ENCODE results near the gene RBM12.
A peak's percentile ranks its signal among the peaks of the same experiment; 100 is the strongest.
"Not testable (repeated sequence)": the region's sequence is repeated elsewhere in the genome, so short reads cannot be mapped to it uniquely, and the experiment has no call there.

The RBM12 gene

GRCh38 chr20:35708502-35708901 lies 43.8 kb upstream of the RBM12 start:
- no peak overlapping the region for H3K4me3 ChIP-seq (replicated peaks in 1 of 2; ENCODE audit: low read depth in 2 of 2, low read length in 2 of 2)
- TF ChIP-seq CTCF (IDR thresholded peaks at IDR 0.05; ENCODE audit: low read depth, low read length): no peak
- DNase-seq (ENCODE audit: low read depth in 2 of 2): peak in 1 of 2 donors; percentile 1

GRCh38 chr20:35706591-35707529 lies 42.2 kb upstream of the RBM12 start:
- H3K4me3 ChIP-seq (replicated peaks in 1 of 2; ENCODE audit: low read depth in 2 of 2, low read length in 2 of 2): not testable (repeated sequence)
- peak in 1 of 2 donors; percentile 0 for DNase-seq (ENCODE audit: low read depth in 2 of 2)

- H3K4me3 ChIP-seq (replicated peaks in 1 of 2; ENCODE audit: low read depth in 2 of 2, low read length in 2 of 2): not testable (repeated sequence)
- peak in 1 of 2 donors; percentile 1 for DNase-seq (ENCODE audit: low read depth in 2 of 2)
Observed at GRCh38 chr20:35705894-35706293, 41.2 kb upstream of the RBM12 start.

- no peak overlapping the region for H3K4me3 ChIP-seq (replicated peaks in 1 of 2; ENCODE audit: low read depth in 2 of 2, low read length in 2 of 2)
- no peak for DNase-seq (ENCODE audit: low read depth in 2 of 2)
- TF ChIP-seq CTCF (IDR thresholded peaks at IDR 0.05; ENCODE audit: low read depth, low read length): no peak
Observed at GRCh38 chr20:35704514-35705261, 40.0 kb upstream of the RBM12 start.

GRCh38 chr20:35702824-35703695 lies 38.4 kb upstream of the RBM12 start:
- TF ChIP-seq CTCF (IDR thresholded peaks at IDR 0.05; ENCODE audit: low read depth, low read length): no peak
- DNase-seq (ENCODE audit: low read depth in 2 of 2): no peak
- no peak overlapping the region for H3K4me3 ChIP-seq (replicated peaks in 1 of 2; ENCODE audit: low read depth in 2 of 2, low read length in 2 of 2)

GRCh38 chr20:35702051-35702823 lies 37.5 kb upstream of the RBM12 start:
- TF ChIP-seq CTCF (IDR thresholded peaks at IDR 0.05; ENCODE audit: low read depth, low read length): no peak
- DNase-seq (ENCODE audit: low read depth in 2 of 2): peak in 1 of 2 donors; percentile 47
- no peak overlapping the region for H3K4me3 ChIP-seq (replicated peaks in 1 of 2; ENCODE audit: low read depth in 2 of 2, low read length in 2 of 2)

GRCh38 chr20:35700625-35701148 lies 36.0 kb upstream of the RBM12 start:
- peak overlapping the region in 1 of 2 donors; percentile 4 for H3K4me3 ChIP-seq (replicated peaks in 1 of 2; ENCODE audit: low read depth in 2 of 2, low read length in 2 of 2)
- TF ChIP-seq CTCF (IDR thresholded peaks at IDR 0.05; ENCODE audit: low read depth, low read length): no peak
- no peak for DNase-seq (ENCODE audit: low read depth in 2 of 2)

Measured in cardiac fibroblast (primary cell).